Hematopoietic multipotent progenitor cell treated with erythropoietin and hydrocortisone succinate and interleukin-3 and kit ligand, for 17 days (in vitro differentiated cells): Measurements from ENCODE around the gene HASPIN.

Experiments
- DNase-seq: peaks from one replicate; pipeline ENCODE4 v3.0.0-alpha.2; 2015; ENCODE audit warnings: low spot score

HASPIN gene

DNA sequence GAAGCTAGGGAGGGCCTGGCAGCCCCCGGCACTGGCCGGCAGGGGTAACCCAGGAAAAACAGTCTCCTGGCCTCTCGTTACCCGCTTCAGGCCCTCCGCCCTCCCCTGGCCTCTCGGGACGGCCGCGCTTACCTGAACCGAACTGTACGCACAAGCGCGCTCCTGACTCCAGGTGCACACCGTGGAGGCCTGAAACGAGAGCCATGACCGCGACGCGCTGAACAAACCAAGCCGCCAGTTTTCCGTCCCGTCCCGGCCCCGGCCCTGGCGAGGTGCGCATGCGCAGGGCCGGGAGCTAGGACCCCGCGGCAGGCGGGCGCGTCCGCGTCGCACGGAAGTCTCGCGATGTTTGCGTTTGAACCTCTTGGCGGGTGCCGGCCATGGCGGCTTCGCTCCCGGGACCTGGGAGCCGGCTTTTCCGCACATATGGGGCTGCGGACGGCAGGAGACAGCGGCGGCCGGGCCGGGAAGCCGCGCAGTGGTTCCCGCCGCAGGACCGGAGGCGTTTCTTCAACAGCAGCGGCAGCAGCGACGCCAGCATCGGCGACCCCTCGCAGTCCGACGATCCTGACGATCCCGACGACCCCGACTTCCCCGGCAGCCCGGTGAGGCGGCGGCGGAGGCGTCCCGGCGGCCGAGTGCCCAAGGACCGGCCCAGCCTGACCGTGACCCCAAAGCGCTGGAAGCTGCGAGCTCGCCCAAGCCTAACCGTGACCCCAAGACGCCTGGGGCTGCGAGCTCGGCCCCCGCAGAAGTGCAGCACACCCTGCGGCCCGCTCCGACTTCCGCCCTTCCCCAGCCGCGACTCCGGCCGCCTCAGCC is at the start of gene HASPIN:
TSS of gene HASPIN (plus strand) at position 348 of the 822 bp plus-strand sequence. CDS start at position 381, 33 bp downstream.
- peak; percentile 96 for DNase-seq

DNA sequence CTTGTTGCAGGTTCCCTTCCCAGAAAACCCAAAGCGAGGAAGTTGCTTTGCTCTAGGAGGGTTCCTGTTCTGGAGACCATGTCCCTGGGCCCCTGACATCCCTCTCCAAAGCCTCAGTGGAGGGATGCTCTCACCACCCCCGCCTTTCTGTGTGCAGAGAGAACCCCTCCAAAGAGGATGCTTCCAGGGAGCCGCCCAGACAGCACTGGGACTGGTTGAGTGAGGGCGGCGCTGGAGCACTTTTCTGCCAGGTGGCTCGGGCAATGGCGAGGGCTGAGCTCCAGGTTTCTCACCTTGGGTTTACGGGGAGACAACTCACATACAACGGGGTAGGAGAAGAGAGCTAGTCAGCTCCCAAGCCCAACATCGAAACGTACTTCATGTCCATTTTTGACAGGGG is 47.8 kb upstream of the HASPIN start:
- no peak for DNase-seq

DNA sequence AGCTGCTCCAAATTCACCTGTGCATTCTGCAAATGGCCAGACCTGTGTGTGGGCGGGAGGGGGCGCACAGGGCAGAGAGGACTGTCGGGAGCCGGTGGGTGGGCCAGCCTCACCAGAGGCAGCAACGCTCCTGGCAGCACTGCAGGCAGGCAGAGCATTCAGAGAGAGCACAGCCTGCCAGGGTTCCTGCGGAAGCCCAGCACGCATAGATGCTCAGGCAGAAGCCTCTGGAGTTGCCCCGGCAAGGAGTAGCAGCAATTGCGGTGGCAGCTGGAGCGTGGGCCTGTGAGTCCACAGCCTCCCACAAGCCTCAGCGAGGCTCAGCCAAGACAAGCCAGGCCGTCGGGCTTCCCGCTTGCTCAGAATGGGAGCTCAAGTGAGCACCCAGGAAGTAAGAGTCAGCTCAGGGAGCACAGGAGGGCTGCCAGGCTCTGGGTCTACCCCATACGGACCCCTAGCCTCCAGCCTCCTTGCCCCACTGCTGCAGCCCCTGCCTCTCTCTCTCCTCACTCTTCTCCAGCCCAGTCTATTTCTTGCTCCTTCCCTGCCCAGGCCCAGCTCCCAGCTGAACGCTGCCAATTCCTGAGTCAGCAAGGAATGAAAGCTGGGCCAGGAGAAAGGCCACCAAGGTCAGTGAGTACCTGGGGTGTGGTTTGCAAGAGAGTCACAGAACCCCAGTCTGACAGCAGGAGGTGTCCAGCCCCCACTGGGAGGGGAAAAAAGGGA is 45.4 kb upstream of the HASPIN start:
- no peak for DNase-seq

DNA sequence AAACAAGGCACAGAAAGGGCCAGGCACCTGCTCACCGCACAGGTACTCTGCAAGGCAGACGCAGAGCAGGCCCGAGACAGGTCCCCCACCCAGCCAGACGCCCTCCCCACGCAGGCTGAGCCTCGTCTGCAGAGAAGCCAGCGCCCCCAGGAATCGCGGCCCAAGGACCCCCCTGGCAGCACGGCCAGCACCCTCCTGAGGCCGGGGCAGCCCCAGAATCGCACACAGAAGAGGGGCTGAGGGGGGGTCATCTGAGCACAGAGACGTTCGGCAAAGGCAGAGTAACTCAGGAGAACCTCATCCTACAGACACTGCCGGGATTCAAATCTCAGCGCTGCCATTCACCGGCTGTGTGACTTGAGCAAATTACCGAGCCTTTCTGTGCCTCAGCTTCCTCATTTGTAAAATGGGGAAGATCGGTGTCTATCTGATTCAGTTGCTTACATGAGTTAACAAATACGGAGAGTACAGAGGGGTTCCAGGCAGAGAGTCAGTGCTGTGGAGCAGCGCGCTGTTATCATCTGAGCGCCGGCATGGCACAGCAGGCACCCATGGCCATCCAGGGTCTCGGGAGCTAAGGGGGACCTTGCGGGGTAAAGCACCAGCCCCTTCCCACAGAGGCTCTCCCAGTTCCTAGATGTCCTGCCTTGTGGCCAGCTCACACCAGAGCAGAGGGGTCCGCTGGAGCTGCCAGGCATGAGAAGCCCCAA is 44.7 kb upstream of the HASPIN start:
- no peak for DNase-seq

DNA sequence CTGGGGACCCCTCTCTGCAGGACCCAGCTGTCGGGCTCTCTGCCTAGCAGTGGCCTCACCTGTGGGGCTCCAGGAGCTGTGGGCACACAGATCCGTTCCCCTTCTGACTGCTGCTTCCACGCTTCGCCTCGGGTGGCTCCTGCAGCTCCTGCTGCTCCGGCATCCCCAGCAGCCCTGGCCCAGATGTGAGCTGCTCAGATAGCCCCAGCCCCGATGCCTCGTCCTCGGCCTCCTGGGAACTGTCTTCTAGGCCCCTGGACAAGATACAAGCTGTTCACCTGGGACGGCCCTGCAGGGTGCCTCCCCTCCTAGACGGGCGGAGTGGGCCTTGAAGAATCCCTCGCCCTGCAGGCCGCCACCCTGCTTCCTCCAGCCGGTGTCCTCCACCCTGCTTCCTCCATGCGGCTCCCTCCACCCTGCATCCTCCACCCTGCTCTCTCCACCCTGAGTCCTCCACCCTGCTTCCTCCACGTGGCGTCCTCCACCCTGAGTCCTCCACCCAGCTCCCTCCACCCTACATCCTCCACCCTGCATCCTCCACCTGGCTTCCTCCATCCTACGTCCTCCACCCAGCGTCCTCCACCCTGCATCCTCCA is 44.1 kb upstream of the HASPIN start:
- DNase-seq: no peak

DNA sequence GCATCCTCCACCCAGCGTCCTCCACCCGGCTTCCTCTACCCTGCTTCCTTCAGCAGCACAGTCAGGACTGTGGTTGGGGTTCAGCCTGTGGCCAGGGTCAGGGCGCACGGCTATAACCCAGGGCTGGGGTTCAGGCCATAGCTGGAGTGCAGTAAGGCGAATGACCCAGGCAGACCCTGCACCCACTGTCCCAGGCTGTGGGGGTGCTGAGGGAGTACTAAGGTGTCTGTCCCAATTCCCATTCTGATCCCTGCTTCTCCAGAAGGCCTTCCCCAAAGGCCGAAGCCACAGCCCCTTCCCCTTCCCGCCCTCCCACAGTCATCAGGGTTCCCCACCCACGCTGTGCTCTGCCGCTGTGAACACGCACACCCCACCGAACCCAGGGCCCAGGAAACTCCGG is 42.6 kb upstream of the HASPIN start:
- DNase-seq: no peak

DNA sequence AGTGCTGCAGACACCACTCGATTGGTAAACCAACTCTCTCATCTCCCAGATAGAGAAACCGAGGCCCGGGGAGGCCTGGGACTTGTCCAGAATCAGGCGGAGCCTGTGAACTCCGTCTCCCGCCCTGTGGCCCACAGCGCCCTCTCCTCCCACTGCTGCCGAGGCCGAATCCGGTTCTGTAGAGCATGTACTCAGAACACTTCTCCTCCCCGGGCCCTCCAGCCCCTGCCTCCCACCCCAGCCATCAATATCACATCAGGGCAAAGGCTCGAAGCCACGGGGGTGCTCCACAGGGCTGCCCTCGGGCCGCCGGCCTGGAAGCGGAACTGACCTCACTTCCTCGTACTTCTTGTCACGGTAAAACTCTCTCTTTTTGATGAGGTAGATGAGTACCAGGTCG is 42.1 kb upstream of the HASPIN start:
- DNase-seq: no peak

DNA sequence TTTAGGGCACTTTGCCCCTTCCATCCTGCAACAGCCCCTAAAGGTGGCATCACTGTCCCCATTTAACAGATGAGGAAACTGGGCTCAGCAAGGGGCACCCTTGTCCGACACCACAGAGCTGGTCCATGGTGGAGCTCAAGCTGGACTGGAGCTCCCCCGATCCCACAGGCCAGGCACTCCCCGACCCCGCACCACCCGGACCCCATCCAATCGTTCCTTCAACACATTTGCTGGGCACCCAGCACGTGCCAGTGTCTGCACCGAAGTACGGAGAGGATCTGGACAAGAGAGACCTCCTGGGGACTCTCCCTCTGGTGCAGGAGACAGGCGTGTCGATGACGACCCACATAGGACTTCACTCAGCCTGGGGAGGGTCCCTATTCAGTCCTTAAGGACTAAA is 41.7 kb upstream of the HASPIN start:
- DNase-seq: no peak

DNA sequence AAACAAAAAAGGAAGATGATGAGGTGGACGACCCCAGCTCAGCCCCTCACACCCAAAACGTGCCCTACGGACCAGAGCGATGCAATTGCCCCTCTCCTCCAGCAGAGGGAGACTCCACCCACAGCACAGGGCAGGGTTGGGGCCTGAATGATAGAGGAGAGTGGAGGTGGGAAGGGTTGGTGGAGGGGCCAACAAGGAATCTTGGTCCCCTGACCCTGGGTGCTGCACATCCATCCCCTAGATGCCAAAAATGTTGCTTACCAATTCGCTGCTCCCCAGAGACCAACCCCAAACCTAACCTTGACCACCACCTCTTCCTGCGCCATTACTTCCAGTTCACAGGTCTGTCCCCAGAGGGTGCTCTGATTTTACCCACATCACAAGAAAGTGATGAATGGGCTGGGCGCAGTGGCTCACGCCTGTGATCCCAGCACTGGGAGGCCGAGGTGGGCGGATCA is 40.6 kb upstream of the HASPIN start:
- peak; percentile 52 for DNase-seq

DNA sequence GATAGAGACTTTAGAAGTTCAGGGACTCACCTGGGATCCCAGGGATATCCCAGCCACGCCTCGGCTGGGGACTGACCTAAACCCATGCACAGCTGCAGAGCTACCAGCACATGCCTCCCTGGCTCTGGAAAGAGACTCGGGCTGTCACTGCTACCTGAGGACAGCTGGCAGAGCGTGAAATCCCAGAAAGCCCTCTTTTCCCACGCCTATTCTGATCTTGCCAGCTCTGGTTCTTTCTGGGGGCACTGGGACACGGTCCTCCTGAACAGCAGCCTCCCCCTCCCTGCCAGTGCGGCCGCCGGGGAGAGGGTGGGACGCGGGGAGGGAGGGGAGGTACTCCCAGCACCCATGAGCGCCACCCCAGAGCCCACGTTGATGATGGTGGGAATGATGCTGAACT is 38.5 kb upstream of the HASPIN start:
- no peak for DNase-seq

DNA sequence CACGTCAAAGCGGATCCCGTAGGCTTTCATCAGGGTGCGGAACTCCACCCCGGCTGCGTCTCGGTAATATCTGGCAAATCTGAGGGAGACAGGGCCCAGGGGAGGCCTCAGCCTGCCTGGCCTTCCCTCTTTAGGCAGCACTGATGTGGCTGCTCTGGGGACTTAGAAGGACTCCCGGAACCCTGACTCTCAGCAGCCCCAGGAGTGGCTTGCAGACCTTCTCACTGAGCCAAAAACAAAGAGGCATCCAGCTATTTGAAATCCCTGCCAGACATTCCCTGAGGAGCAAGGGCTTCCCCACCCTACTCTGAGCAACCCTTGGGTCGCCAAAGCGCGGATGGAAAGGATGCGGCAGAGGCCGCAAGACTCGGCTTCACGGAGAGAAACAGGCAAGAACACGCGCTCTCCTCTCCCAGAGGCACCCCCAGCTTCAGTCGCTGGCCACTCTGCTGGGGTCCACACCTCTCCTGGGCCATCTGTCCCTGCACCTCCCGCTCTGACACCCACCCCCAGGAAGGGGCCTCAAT is 35.6 kb upstream of the HASPIN start:
- no peak for DNase-seq

DNA sequence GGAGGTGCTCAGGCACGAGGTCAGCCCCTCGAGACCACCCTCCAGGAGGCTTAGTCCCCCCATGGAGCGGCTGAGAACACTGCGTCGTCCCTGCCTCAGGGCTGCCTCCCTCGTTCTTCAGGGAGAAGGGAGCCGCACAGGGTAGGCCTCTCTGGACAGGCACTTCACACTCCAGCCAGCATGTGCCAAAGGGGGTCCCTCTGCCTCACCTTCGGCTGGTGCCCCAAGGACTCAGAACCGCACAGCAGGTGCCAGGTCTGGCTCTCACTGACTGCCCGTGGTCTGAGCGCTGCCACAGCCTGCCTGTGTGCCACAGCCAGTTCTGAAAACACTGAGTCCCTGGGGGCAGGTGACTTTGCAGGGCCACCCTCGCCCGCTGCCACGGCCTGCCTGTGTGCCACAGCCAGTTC is 34.8 kb upstream of the HASPIN start:
- DNase-seq: no peak

DNA sequence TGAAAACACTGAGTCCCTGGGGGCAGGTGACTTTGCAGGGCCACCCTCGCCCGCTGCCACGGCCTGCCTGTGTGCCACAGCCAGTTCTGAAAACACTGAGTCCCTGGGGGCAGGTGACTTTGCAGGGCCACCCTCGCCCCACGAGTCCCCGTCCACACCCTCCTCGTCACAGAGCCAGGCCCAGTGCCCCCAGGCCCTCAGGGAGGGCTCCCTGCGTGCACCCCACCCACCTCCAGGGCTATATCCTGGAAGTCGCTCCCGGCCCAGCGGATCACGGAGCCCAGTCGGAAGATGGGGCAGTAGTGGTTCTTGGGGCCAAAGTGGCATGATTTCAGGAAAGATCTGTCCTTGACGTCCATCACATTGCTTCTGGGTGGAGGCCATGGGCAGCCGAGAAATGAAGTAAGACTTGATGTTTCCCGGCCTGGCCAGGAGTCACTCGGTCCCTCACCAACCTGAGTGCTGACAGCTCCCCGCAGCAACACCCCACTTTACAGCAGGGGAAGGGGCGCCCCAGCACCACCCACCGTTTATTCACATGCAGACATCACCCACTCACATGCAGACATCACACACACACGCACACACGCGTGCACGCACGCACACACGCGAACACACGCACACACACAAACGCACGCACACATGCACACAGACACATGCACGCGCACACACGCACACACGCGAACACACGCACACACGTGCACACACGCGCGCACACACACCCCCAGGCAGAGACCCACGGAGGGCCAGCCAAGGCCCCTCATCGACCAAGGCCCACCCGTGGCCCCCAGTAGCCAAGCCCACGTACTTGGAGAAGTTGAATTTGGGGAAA is 34.2 kb upstream of the HASPIN start:
- no peak for DNase-seq

DNA sequence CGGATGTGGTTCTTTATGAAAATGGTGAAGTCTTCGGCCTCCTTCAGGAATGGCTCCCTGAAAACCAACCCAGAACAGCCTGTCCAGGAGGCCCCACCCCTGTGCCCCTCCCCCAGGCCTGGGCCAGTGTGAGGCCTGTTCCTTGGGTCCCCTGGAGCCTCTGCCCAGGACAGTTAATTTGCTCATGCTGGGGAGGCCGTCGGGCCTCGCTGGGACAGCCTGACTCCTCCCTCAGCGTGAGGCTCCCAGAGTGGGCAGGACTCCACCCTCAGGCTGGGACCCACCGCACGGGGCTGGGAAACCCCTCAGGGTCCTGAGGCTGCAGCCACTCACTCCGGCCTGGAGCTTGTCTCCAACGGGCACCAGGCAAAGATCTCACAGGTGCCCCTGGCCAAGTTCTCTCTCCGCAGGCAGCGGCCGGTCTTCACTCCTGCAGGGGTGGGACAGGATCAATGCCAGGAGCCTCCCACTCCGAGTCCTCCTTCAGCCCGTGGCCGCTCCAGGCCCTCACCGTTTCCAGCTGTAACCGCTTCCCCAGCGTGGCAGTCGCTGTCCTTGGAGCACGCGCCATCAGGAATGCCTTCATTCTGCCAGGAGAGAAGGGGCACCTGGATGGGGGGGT is 33.5 kb upstream of the HASPIN start:
- DNase-seq: no peak

DNA sequence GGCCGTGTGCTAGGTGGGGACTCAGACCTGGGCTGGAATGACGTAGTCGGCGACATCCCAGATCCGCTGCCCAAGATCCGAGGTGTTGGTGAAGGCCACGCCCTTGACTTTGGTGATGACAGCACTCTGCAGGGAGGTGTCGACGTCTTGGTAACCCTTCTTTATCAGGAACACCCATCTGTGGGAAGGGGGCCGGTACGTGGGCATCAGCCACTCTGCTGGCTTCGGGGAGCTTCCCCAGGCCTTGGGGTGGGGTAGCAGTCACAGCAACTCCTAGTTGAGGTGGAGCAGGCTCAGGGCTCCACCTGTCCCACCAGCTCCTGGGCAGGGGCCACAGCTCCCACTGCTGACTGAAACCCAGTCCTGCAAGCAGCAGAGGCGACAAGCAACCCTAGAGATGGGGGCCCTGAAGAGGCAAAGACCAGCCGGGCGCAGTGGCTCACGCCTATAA is 32.1 kb upstream of the HASPIN start:
- DNase-seq: no peak

DNA sequence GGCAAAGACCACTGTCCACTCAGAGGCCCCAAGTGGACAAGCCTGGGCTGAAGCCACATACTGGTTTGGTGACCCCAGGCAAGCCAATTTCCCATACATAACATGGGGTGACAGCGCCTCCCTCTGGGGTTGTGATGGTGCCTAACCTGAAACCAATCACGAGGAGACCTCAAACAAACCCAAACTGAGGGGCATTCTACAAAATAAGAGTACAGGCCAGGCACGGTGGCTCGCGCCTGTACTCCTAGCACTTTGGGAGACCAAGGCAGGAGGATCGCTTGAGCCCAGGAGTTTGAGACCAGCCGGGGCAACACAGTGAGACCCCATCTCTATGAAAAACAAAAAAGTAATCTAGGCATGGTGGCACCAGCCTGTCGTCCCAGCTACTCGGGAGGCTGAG is 31.4 kb upstream of the HASPIN start:
- peak; percentile 14 for DNase-seq

DNA sequence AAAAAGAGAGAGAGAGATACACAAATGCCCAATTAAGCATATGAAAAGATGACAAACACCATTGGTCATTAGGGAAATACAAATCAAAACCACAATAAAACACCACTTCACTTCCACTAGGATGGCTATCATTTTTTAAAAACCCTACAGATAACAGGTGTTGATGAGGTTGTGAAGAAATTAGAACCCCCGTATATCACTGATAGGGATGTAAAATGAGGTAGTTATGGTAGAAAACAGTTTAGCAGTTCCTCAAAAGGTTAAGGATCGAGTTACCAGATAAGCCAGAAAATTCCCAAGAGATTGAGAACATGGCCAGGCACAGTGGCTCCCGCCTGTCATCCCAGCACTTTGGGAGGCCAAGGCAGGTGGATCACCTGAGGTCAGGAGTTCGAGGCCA is 30.6 kb upstream of the HASPIN start:
- DNase-seq: no peak

DNA sequence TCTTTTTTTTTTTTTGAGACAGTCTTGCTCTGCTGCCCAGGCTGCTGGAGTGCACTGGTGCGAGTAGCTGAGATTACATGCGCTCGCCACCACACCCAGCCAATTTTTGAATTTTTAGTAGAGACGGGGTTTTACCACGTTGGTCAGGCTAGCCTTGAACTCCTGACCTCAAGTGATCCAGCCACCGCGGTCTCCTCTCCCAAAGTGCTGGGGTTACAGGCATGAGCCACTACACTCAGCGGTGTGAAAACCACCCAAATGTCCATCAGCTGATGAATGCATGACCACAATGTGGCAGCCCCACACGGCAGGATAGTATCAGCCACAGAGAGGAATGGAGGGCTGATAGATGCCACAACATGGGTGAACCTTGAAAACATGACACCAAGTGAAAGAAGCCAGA is 29.9 kb upstream of the HASPIN start:
- DNase-seq: no peak

DNA sequence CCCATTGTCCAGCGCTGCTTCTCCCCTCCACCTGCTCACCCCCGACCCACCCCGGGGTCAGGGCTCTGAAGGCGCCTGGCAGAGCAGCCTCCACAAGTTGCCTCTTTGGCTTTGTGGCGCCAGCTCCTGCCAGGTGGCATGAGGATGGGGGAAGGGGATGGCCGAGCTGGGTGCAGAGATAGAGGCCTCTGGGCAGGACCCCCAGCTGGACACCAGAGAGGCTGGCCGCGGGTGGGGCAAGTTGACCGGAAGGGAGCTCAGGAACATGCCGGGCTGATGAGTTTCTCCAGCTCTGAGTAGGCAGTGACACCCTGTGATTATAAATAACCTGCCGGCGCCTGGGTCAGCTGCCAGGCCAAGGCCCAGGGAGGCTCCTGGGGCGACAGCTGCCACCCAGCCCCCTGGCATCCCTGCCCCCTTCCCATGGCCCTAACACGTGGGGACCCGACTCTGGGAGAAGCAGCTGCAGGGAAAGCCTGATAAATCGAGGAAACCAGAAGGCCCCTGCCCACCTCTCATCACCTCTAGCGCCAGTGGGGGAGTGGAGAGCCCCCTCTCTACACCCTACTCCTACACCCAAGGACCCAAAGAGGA is 28.5 kb upstream of the HASPIN start:
- DNase-seq: no peak

DNA sequence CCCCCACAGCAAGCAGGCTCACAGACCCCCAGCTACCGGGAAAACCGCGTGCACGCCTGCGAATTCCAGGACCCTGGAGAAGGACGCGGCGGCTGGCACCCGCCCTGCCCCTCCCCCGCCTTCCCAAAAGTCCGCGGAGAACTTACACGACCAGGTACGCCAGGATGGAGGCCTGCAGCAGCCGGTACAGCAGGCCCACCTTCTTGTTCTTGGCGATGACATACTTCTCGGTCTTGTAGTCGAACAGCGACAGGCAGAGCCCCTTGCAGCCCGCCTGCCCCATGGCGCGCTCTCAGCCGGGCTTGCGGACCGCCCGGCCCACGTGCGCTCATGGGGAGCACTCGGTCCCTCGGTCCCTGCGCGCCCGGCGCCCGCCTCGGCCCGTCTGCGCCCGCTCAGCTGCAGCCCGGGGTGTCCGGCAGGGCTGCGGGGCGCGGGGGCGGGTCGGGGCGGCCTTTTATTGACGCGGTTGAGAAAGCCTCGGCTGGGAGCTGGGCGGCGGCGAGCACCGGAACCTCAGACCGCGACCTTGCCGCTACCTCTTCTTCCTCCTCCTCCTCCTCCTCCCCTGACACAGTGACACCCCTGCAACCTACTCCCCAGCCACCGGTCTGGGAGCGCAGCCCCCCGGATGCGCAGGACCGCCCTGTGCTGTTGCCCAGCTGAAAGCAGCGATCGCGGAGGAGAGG is 27.8 kb upstream of the HASPIN start, which contains the start of gene P2RX5:
TSS of gene P2RX5 (minus strand) at position 433 of the 689 bp plus-strand sequence. CDS start at position 283, 150 bp downstream.
- DNase-seq: no peak
